Measurements from ENCODE around the gene PDZD4.

PDZD4 gene

GRCh38 chrX:153762626-153763173, 67.6 kb downstream of the PDZD4 start:
- DNase-seq (ENCODE audit: low read depth): no peak
- no peak for TF ChIP-seq CTCF (conservative IDR thresholded peaks at IDR 0.05; ENCODE audit: low read depth, low read length)

GRCh38 chrX:153761863-153762262, 68.5 kb downstream of the PDZD4 start:
- no peak for TF ChIP-seq CTCF (conservative IDR thresholded peaks at IDR 0.05; ENCODE audit: low read depth, low read length)
- H3K4me3 ChIP-seq (ENCODE audit: low read length): no peak overlapping the region
- no peak for DNase-seq (ENCODE audit: low read depth)

More at GRCh38 chrX:153762626-153763173, 67.6 kb downstream of the PDZD4 start:
- H3K4me3 ChIP-seq (ENCODE audit: low read length): no peak overlapping the region

GRCh38 chrX:153755136-153755535, 75.2 kb downstream of the PDZD4 start:
- no peak for TF ChIP-seq CTCF (conservative IDR thresholded peaks at IDR 0.05; ENCODE audit: low read depth, low read length)
- no peak overlapping the region for H3K4me3 ChIP-seq (ENCODE audit: low read length)
- DNase-seq (ENCODE audit: low read depth): no peak
